Fibroblast of villous mesenchyme (primary cell): ENCODE measurements around the gene ROBO2. TPM values are rescaled to one million over a fixed set of nuclear protein-coding genes. Genes with fewer than 3 reads are reported as not detected.

Experiments used
- DNase-seq: peaks from one replicate; pipeline ENCODE4 v3.0.0-alpha.2; 2010; ENCODE audit warnings: low read depth
- H3K4me3 ChIP-seq: 2 replicates; pipeline ENCODE4 v1.5.1; 2011; ENCODE audit warnings: low read depth, mild to moderate bottlenecking, low read length
- CTCF ChIP-seq: IDR thresholded peaks from 2 replicates; pipeline ENCODE4 v1.5.1; 2012; ENCODE audit warnings: low read depth, mild to moderate bottlenecking, low read length; ENCODE audit not compliant: insufficient read depth
- total RNA-seq: library from RNA; depleted of rRNA; stranded (reverse); fragments of >200 nt; gene quantifications from 2 replicates; pipeline ENCODE4 v1.2.3, GENCODE V29; 2012

Gene ROBO2
- total RNA-seq, 1 donor: 3.0 TPM

GRCh38 chr3:77605308-77605707, 565.4 kb downstream of the ROBO2 start:
- no peak for DNase-seq
- no peak for TF ChIP-seq CTCF
- H3K4me3 ChIP-seq: no peak overlapping the region

- TF ChIP-seq CTCF: no peak
- no peak overlapping the region for H3K4me3 ChIP-seq
- no peak for DNase-seq
Measured at GRCh38 chr3:77605865-77606264, 566.0 kb downstream of the ROBO2 start.

GRCh38 chr3:77606372-77606771, 566.5 kb downstream of the ROBO2 start:
- no peak overlapping the region for H3K4me3 ChIP-seq
- TF ChIP-seq CTCF: no peak
- no peak for DNase-seq

GRCh38 chr3:77618686-77619085, 578.8 kb downstream of the ROBO2 start:
- DNase-seq: no peak
- no peak overlapping the region for H3K4me3 ChIP-seq
- TF ChIP-seq CTCF: no peak

- TF ChIP-seq CTCF: no peak
- no peak overlapping the region for H3K4me3 ChIP-seq
- DNase-seq: peak; percentile 43
Measured at GRCh38 chr3:77620009-77620408, 580.1 kb downstream of the ROBO2 start.

- H3K4me3 ChIP-seq: no peak overlapping the region
- DNase-seq: no peak
- no peak for TF ChIP-seq CTCF
Measured at GRCh38 chr3:77623500-77623899, 583.6 kb downstream of the ROBO2 start.

- no peak for TF ChIP-seq CTCF
- no peak for DNase-seq
- no peak overlapping the region for H3K4me3 ChIP-seq
Measured at GRCh38 chr3:77626157-77626556, 586.3 kb downstream of the ROBO2 start.
